AG04449 (cell line): ENCODE measurements around the gene LRRC4C.

ENCODE experiments used
- CTCF ChIA-PET: fragments of 350-600 bp; formaldehyde crosslinking; extraction: SDS; loops from one replicate; lab custom pipeline; 2021; ENCODE audit warnings: antibody characterized with exemption; lab: Yijun Ruan, JAX
- POLR2A ChIA-PET: fragments of 400-600, 350-600 bp; formaldehyde crosslinking; extraction: SDS; loops from one replicate; lab custom pipeline; 2020; ENCODE audit warnings: antibody characterized with exemption, inconsistent platforms; lab: Yijun Ruan, JAX
- DNase-seq: peaks from one replicate; pipeline ENCODE4 v3.0.0-alpha.2; 2010; ENCODE audit warnings: low read depth, low spot score
- H3K4me3 ChIP-seq: 2 replicates; pipeline ENCODE4 v1.5.1; 2011; ENCODE audit warnings: low read depth, mild to moderate bottlenecking, control low read depth, low read length
- CTCF ChIP-seq: IDR thresholded peaks from one replicate; pipeline ENCODE4 v1.5.1; 2011; ENCODE audit warnings: mild to moderate bottlenecking, moderate library complexity, low read length, control low read depth, inconsistent platforms; ENCODE audit not compliant: insufficient read depth; ENCODE audit errors: missing control alignments

The LRRC4C gene

GRCh38 chr11:41134971-41135370 is 324.5 kb downstream of the LRRC4C start:
- no peak for TF ChIP-seq CTCF
- CTCF ChIA-PET = no interaction called here
- no peak overlapping the region for H3K4me3 ChIP-seq
- POLR2A ChIA-PET = no interaction called here
- no peak for DNase-seq

GRCh38 chr11:41133023-41133422 is 326.4 kb downstream of the LRRC4C start:
- DNase-seq = no peak
- no peak overlapping the region for H3K4me3 ChIP-seq
- ChIA-PET CTCF (no interaction called here), POLR2A (no interaction called here)
- no peak for TF ChIP-seq CTCF

GRCh38 chr11:41121600-41121999 is 337.9 kb downstream of the LRRC4C start:
- no peak overlapping the region for H3K4me3 ChIP-seq
- no peak for TF ChIP-seq CTCF
- ChIA-PET CTCF (no interaction called here), POLR2A (no interaction called here)
- DNase-seq = no peak

GRCh38 chr11:41119484-41119883 is 340.0 kb downstream of the LRRC4C start:
- ChIA-PET CTCF (no interaction called here), POLR2A (no interaction called here)
- H3K4me3 ChIP-seq = no peak overlapping the region
- DNase-seq = no peak
- no peak for TF ChIP-seq CTCF

- ChIA-PET CTCF (no interaction called here), POLR2A (no interaction called here)
- H3K4me3 ChIP-seq = no peak overlapping the region
- no peak for DNase-seq
- TF ChIP-seq CTCF = no peak
These were observed 340.9 kb downstream of the LRRC4C start for GRCh38 chr11:41118521-41118920.

GRCh38 chr11:41116970-41117369 is 342.5 kb downstream of the LRRC4C start:
- ChIA-PET CTCF (no interaction called here), POLR2A (no interaction called here)
- TF ChIP-seq CTCF = no peak
- H3K4me3 ChIP-seq = no peak overlapping the region
- DNase-seq = no peak

GRCh38 chr11:41115066-41115465 is 344.4 kb downstream of the LRRC4C start:
- no peak for DNase-seq
- ChIA-PET CTCF (no interaction called here), POLR2A (no interaction called here)
- H3K4me3 ChIP-seq = no peak overlapping the region
- no peak for TF ChIP-seq CTCF
